ENCODE measurements around the gene PCSK5. TPM values are rescaled to one million over a fixed set of nuclear protein-coding genes. Genes with fewer than 3 reads are reported as not detected.

PCSK5 gene
- total RNA-seq, 2 donors from 2014 or later: 2.5 to 3.5 TPM

DNA sequence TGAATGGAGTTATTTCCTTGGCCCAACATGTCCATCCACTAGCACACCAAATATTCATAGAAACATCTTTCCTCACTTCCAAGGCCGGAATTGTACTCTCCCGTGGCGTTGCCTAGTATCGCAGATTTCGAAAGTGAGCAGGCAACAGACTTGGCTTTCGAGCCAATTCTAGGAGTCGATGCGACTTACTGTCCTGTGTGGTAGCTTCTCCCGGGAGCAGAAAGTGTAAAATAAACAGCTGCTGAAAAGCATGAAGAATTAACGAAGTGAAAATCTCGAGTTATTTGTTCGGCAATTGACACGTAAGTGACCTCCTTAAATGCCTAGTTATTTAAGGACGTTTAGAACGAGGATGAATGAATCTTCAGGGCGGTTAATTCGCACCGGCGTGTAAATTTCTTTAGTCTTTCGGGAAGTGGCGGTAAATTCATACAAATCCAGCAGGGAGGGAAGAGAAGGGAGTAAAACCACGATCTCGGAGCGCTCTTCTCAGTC, 449 bp upstream of the PCSK5 start:
- no peak overlapping the region for H3K27ac ChIP-seq (ENCODE audit: low read depth, low read length)
- Mint-ChIP-seq H3K9me3 (no peaks in the 10 kb centered on the region), H3K4me1 (peaks cover 13% of the 10 kb centered on the region), H3K27ac (no peak overlapping the region), H3K27me3 (ENCODE audit: insufficient read depth) (peaks cover 82% of the 10 kb centered on the region), H3K4me3 (peak overlapping the region; percentile 71), H3K36me3 (ENCODE audit: low read depth) (no peaks in the 10 kb centered on the region)
- TF ChIP-seq, protein P1, sequence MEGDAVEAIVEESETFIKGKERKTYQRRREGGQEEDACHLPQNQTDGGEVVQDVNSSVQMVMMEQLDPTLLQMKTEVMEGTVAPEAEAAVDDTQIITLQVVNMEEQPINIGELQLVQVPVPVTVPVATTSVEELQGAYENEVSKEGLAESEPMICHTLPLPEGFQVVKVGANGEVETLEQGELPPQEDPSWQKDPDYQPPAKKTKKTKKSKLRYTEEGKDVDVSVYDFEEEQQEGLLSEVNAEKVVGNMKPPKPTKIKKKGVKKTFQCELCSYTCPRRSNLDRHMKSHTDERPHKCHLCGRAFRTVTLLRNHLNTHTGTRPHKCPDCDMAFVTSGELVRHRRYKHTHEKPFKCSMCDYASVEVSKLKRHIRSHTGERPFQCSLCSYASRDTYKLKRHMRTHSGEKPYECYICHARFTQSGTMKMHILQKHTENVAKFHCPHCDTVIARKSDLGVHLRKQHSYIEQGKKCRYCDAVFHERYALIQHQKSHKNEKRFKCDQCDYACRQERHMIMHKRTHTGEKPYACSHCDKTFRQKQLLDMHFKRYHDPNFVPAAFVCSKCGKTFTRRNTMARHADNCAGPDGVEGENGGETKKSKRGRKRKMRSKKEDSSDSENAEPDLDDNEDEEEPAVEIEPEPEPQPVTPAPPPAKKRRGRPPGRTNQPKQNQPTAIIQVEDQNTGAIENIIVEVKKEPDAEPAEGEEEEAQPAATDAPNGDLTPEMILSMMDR (conservative IDR thresholded peaks at IDR 0.05): no peak
- H3K9ac ChIP-seq (ENCODE audit: extremely low read depth, low read length, poor library complexity, severe bottlenecking): peak overlapping the region; percentile 18
- peaks cover 67% of the 10 kb centered on the region for H3K27me3 ChIP-seq (ENCODE audit: control insufficient read depth, insufficient read depth, low read length, poor library complexity, severe bottlenecking)
- 1 to 2% methylated on average over 22 to 24 of the region's 24 CpGs for WGBS, 2 experiments (ENCODE audit: insufficient coverage in 1 of 2, insufficient read length in 1 of 2)
- peak; percentile 57 for DNase-seq
- peak overlapping the region; percentile 90 for H3K4me3 ChIP-seq (ENCODE audit: low read length)
- no peaks in the 10 kb centered on the region for H3K36me3 ChIP-seq (ENCODE audit: control insufficient read depth, insufficient read depth, low read length)
- no peaks in the 10 kb centered on the region for H3K4me1 ChIP-seq (ENCODE audit: control insufficient read depth, insufficient read depth, low read length)
- H3K9me3 ChIP-seq (ENCODE audit: control insufficient read depth, low read length): no peaks in the 10 kb centered on the region

DNA sequence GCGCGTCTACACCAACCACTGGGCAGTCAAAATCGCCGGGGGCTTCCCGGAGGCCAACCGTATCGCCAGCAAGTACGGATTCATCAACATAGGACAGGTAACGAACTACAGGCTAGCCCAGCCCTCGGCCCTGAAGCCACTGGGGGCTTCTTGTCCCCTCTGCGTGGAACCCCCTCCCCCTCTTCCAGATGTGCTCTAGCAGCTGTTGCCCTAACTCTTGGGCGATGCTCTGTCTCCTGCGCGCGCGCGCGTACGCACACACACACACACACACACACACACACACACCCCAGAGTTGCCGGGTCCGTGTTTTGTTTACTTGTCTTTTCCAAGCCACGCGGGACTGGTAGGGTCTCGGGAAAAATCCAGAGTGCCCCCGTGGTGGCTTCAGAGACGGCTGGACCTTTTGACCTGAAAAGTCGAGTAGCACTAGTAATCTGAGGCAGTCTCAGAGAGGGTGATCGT, 836 bp downstream of the PCSK5 start:
- no peaks in the 10 kb centered on the region for H3K4me1 ChIP-seq (ENCODE audit: control insufficient read depth, insufficient read depth, low read length)
- no peak overlapping the region for H3K27ac Mint-ChIP-seq
- H3K9me3 ChIP-seq (ENCODE audit: control insufficient read depth, low read length): no peaks in the 10 kb centered on the region
- no peak overlapping the region for H3K27ac ChIP-seq (ENCODE audit: low read depth, low read length)
- WGBS, 2 experiments (ENCODE audit: insufficient coverage in 1 of 2, insufficient read length in 1 of 2): 0% methylated on average over 6 to 28 of the region's 28 CpGs
- TF ChIP-seq, protein P1 (conservative IDR thresholded peaks at IDR 0.05): no peak
- H3K27me3 Mint-ChIP-seq (ENCODE audit: insufficient read depth): peaks cover 87% of the 10 kb centered on the region
- H3K9ac ChIP-seq (ENCODE audit: extremely low read depth, low read length, poor library complexity, severe bottlenecking): peak overlapping the region; percentile 34
- H3K4me3 Mint-ChIP-seq: peak overlapping the region; percentile 71
- H3K4me1 Mint-ChIP-seq: peaks cover 13% of the 10 kb centered on the region
- no peaks in the 10 kb centered on the region for H3K36me3 ChIP-seq (ENCODE audit: control insufficient read depth, insufficient read depth, low read length)
- peaks cover 79% of the 10 kb centered on the region for H3K27me3 ChIP-seq (ENCODE audit: control insufficient read depth, insufficient read depth, low read length, poor library complexity, severe bottlenecking)
- H3K9me3 Mint-ChIP-seq: no peaks in the 10 kb centered on the region
- peak overlapping the region; percentile 90 for H3K4me3 ChIP-seq (ENCODE audit: low read length)
- DNase-seq: no peak
- no peaks in the 10 kb centered on the region for H3K36me3 Mint-ChIP-seq (ENCODE audit: low read depth)

DNA sequence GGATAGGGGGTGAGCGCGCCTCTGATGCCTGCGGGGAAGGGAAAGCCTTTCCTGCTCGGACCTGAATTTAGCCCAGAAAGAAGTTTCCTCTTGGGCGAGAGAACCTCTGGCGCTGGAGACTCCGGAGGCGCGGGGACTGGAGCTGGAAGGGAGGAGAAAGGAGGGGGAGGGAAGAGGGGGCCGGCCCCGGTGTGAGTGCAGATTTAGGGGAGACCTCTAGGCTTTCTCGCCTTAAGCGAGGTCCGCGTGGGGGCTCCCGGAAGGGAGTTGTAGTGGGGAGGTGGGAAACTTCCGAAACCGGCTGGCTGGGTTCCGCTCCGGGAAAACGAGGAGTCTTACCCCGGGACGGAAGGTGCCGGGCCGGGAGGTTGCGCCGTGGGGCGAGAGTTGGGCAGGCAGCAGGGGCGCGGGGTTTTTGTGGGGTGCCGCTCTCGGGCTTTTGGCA, 1.3 kb downstream of the PCSK5 start:
- Histone ChIP-seq H3K9me3 (ENCODE audit: control insufficient read depth, low read length) (no peaks in the 10 kb centered on the region), H3K27ac (ENCODE audit: low read depth, low read length) (no peak overlapping the region), H3K4me1 (ENCODE audit: control insufficient read depth, insufficient read depth, low read length) (no peaks in the 10 kb centered on the region), H3K36me3 (ENCODE audit: control insufficient read depth, insufficient read depth, low read length) (no peaks in the 10 kb centered on the region), H3K4me3 (ENCODE audit: low read length) (peak overlapping the region; percentile 90), H3K27me3 (ENCODE audit: control insufficient read depth, insufficient read depth, low read length, poor library complexity, severe bottlenecking) (peaks cover 80% of the 10 kb centered on the region), H3K9ac (ENCODE audit: extremely low read depth, low read length, poor library complexity, severe bottlenecking) (peak overlapping the region; percentile 34)
- peaks cover 13% of the 10 kb centered on the region for H3K4me1 Mint-ChIP-seq
- peaks cover 85% of the 10 kb centered on the region for H3K27me3 Mint-ChIP-seq (ENCODE audit: insufficient read depth)
- WGBS, 2 experiments (ENCODE audit: insufficient coverage in 1 of 2, insufficient read length in 1 of 2): 0% methylated on average over 32 of the region's 32 CpGs; no CpG with 5 or more reads in 1 of the 2 experiments
- no peaks in the 10 kb centered on the region for H3K9me3 Mint-ChIP-seq
- peak; percentile 69 for DNase-seq
- H3K36me3 Mint-ChIP-seq (ENCODE audit: low read depth): no peaks in the 10 kb centered on the region
- H3K27ac Mint-ChIP-seq: no peak overlapping the region
- TF ChIP-seq, protein P1 (conservative IDR thresholded peaks at IDR 0.05): no peak
- peak overlapping the region; percentile 71 for H3K4me3 Mint-ChIP-seq

Measured in endodermal cell (in vitro differentiated cells).